HG03095 (cell line): ENCODE results near the gene CDC37.

Experiments
- ATAC-seq: cut with Tn5 transposase; IDR thresholded peaks from one replicate; pipeline ENCODE4 v1.9.1; 2021; ENCODE audit warnings: moderate library complexity; ENCODE audit not compliant: unreplicated experiment

Gene CDC37

GRCh38 chr19:10356431-10356830, 46.9 kb downstream of the CDC37 start:
- ATAC-seq, result no peak

- no peak for ATAC-seq
These were observed 49.5 kb downstream of the CDC37 start for GRCh38 chr19:10353793-10354391.

GRCh38 chr19:10352764-10353671, 50.3 kb downstream of the CDC37 start:
- ATAC-seq, result no peak

- ATAC-seq, result no peak
These were observed 56.8 kb downstream of the CDC37 start for GRCh38 chr19:10346509-10346908.

GRCh38 chr19:10344780-10345179, 58.6 kb downstream of the CDC37 start:
- ATAC-seq, result no peak

GRCh38 chr19:10343495-10343894, 59.8 kb downstream of the CDC37 start:
- ATAC-seq, result no peak
